ENCODE data around the gene ENTPD7.

Gene ENTPD7

GRCh38 chr10:99740260-99740659 lies 81.0 kb downstream of the ENTPD7 start:
- TF ChIP-seq GATA3 (IDR thresholded peaks at IDR 0.05; ENCODE audit: low read depth, low read length) (no peak), GATA2 (IDR thresholded peaks at IDR 0.05; ENCODE audit: low read depth, low read length) (no peak)

GRCh38 chr10:99740933-99741559 lies 81.7 kb downstream of the ENTPD7 start:
- TF ChIP-seq GATA2 (IDR thresholded peaks at IDR 0.05; ENCODE audit: low read depth, low read length), result no peak
- no peak for TF ChIP-seq GATA3 (IDR thresholded peaks at IDR 0.05; ENCODE audit: low read depth, low read length)

- TF ChIP-seq GATA2 (IDR thresholded peaks at IDR 0.05; ENCODE audit: low read depth, low read length) (no peak), GATA3 (IDR thresholded peaks at IDR 0.05; ENCODE audit: low read depth, low read length) (no peak)
These were observed 82.9 kb downstream of the ENTPD7 start for GRCh38 chr10:99742254-99742653.

GRCh38 chr10:99742701-99743100 lies 83.4 kb downstream of the ENTPD7 start:
- TF ChIP-seq GATA2 (IDR thresholded peaks at IDR 0.05; ENCODE audit: low read depth, low read length) (no peak), GATA3 (IDR thresholded peaks at IDR 0.05; ENCODE audit: low read depth, low read length) (no peak)

GRCh38 chr10:99743841-99744240 lies 84.5 kb downstream of the ENTPD7 start:
- no peak for TF ChIP-seq GATA3 (IDR thresholded peaks at IDR 0.05; ENCODE audit: low read depth, low read length)
- no peak for TF ChIP-seq GATA2 (IDR thresholded peaks at IDR 0.05; ENCODE audit: low read depth, low read length)

- TF ChIP-seq GATA3 (IDR thresholded peaks at IDR 0.05; ENCODE audit: low read depth, low read length) (no peak), GATA2 (IDR thresholded peaks at IDR 0.05; ENCODE audit: low read depth, low read length) (no peak)
These were observed 89.6 kb downstream of the ENTPD7 start for GRCh38 chr10:99748823-99749451.

GRCh38 chr10:99750641-99751040 lies 91.3 kb downstream of the ENTPD7 start:
- TF ChIP-seq GATA2 (IDR thresholded peaks at IDR 0.05; ENCODE audit: low read depth, low read length) (no peak), GATA3 (IDR thresholded peaks at IDR 0.05; ENCODE audit: low read depth, low read length) (no peak)

GRCh38 chr10:99754670-99755069 lies 95.4 kb downstream of the ENTPD7 start:
- TF ChIP-seq GATA3 (IDR thresholded peaks at IDR 0.05; ENCODE audit: low read depth, low read length) (no peak), GATA2 (IDR thresholded peaks at IDR 0.05; ENCODE audit: low read depth, low read length) (no peak)
